ENCODE measurements around the gene RBPJ.

The RBPJ gene

DNA sequence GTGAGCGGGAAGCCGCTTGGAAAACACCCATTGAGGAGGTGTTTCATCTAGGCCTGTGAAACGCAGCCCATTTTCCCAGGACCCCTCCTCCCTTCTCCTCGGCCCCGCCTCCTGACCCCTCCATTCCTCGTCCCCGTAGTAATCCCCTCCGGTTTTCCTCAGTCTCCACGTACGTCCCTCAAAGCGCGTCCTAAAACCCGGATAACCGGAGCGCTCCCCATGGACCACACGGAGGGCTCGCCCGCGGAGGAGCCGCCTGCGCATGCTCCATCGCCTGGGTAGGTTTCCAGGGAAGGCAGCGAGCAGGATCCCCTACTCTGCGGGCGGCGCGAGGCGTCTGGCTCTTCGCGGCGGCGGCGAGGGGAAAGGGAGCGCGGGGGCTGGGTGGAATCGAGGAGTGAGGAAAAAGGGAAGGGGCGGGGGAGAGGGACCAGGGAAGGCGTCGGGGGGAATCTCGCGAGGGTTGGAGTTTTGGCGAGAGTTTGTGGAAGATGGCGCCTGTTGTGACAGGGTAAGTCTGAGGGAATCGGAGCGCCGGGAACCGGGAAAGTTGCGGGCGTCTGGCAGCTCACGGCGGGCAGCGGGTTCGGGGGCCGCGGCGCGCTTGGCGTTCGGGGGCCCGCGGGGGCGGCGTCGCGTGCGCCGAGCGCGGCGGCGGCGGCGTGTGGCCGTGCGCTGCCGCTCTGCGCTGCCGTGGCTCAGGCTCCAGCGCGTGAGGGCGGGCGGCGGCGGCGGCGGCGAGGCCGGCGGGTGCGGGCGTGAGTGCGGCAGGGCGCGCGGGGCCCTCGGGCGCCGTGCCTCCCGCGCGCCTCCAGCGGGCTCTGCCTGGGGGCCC is at the start of gene RBPJ:
Gene RBPJ, plus strand, starts transcription at position 477 of the 835 bp plus-strand sequence. Its CDS starts 15 bp downstream, at position 492.
- DNase-seq = peak; percentile 93

- no peak for DNase-seq
Measured at GRCh38 chr4:26271703-26272102, 49.1 kb upstream of the RBPJ start.

GRCh38 chr4:26272654-26273615 is 47.9 kb upstream of the RBPJ start:
- no peak for DNase-seq

- no peak for DNase-seq
Measured at GRCh38 chr4:26273616-26273980, 47.2 kb upstream of the RBPJ start.

DNA sequence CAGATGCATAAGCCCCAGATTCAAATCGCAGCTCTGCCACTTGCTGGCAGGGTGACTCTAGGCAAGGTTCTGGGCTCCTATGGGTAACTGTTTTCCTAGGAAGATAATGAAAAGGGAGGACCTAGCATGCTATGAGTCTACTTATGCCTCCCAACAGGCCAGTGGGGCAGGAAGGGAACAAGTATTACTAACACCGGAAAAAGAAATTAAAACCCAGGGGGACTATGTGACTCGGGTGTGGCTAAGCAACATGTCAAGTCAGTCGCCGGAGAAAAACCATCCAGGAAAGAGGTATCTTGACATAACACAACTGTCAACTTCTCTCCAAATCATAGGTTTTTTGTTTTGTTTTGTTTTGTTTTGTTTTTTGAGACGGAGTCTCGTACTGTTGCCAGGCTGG is 45.5 kb upstream of the RBPJ start:
- no peak for DNase-seq

GRCh38 chr4:26279446-26279845 is 41.4 kb upstream of the RBPJ start:
- no peak for DNase-seq

DNA sequence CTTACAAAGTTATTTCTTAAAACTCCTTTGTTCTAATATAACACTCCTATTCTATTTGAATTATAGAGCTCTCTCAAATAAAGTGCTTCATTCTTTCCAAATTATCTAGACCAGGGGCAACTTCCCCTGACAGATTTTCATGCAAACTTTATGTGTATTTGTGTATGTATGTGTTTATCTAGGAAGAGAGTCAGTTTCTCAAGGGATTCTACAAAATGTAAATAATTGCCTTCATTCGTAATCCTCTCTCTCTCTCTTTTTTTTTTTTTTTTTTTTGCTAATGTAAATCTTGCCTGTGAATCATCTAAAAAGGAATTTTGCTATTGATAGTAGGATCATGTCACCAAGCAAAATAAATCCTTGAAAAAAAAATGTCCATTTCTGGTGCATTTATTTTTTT is 38.9 kb upstream of the RBPJ start:
- no peak for DNase-seq

GRCh38 chr4:26284536-26284935 is 36.3 kb upstream of the RBPJ start:
- no peak for DNase-seq

GRCh38 chr4:26285272-26285671 is 35.5 kb upstream of the RBPJ start:
- no peak for DNase-seq

DNA sequence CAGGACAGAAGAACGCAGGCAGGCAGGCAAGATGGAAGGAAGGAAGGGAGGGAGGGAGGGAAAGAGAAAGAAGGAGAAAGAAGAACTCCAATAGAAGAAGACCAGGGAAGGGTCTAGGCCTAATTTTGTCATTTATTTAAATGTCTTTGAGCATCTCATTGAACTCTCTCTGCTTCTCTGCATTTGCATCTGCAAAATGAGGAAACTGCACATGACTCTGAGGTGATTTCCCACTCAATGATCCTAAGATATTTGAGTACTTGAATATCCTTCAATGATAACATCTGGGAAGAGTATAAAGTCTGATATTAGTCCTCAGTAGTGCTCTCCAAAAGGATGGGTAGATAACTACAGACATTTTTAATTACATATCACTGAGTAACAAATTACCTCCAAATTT is 33.1 kb upstream of the RBPJ start:
- DNase-seq = no peak

GRCh38 chr4:26288355-26288909 is 32.4 kb upstream of the RBPJ start:
- DNase-seq = no peak

- DNase-seq = no peak
Measured at GRCh38 chr4:26289401-26289800, 31.4 kb upstream of the RBPJ start.

DNA sequence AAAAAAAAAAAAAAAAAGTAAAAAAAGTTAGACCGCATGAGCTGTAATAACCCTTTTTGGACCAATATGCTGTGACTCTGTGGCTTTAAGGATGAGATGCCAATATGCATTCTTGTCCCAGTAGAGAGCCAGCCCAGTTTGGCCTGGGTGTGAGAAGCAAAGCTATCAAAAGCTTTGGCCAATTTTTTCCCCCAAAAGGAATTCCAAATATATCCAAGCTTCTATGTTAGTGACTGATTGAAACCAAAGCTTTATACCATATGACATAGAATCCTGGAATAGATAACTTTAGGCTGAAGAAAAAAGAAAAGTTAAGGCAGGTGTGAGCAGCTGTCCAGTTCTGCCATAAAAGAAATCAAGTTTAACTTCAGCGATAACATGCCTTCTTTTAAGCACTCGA is 30.5 kb upstream of the RBPJ start:
- no peak for DNase-seq

GRCh38 chr4:26294904-26295303 is 25.9 kb upstream of the RBPJ start:
- DNase-seq = no peak

DNA sequence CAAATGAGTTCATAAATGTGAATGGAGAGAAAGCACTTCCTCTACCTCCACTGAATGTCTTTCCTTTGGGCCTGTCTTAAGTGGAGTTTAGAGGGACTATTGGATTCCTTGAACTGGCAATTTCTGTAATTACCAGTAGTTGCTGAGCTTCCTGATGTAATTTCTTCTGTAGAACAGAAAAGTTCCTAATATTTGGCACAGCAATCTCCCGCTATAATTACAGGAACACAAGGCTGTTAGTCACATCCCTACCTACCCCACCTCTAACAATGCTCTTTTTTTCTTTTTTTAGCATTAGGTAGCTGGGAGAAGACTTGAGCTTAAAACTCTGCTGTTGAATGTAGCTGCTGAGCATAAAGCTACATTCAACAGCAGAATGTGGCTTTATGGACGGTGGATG is 24.8 kb upstream of the RBPJ start:
- DNase-seq = no peak

DNA sequence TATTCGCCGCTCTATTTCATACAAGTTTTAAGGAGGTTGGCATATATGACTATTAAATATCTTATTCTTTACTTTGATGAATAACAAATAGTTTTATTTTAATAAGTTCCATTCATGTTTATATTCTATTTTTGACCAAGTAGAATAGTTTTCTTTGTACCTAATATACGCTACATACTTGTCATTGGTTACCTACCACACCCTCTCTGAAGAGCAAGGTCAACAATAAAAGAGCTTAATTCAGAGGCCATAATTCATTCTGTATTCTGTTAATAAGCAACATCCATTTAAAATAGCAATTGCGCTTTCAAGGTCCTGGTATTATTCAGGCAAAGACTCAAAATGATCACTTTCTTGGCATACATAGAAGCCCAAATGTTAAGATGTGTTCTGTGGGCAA is 24.3 kb upstream of the RBPJ start:
- DNase-seq = no peak

- no peak for DNase-seq
Measured at GRCh38 chr4:26297219-26297618, 23.6 kb upstream of the RBPJ start.

GRCh38 chr4:26298198-26298947 is 22.4 kb upstream of the RBPJ start:
- DNase-seq = no peak

GRCh38 chr4:26299254-26299882 is 21.4 kb upstream of the RBPJ start:
- no peak for DNase-seq

- no peak for DNase-seq
Measured at GRCh38 chr4:26300314-26301307, 20.2 kb upstream of the RBPJ start.

Measured in NCI-H1694 (cell line).